HL-60/S4 (cell line): Measurements from ENCODE around the gene DOK5.
"Not testable (repeated sequence)": the region's sequence is repeated elsewhere in the genome, so short reads cannot be mapped to it uniquely, and the experiment has no call there.

Experiments used
- in situ Hi-C: fragments of 300-500 bp; cut with MboI; formaldehyde crosslinking; loops from 2 replicates; pipeline ENCODE4 v1.14.3; 2022; ENCODE audit warnings: low sequenced_read_pairs

Gene DOK5

GRCh38 chr20:54469952-54470351 lies 5.4 kb upstream of the DOK5 start:
- in situ Hi-C loops: no loop called here

GRCh38 chr20:54470697-54471096 lies 4.7 kb upstream of the DOK5 start:
- in situ Hi-C loops: no loop called here

- in situ Hi-C loops: no loop called here
These were observed 2.8 kb upstream of the DOK5 start for GRCh38 chr20:54472607-54473006.

GRCh38 chr20:54473340-54473739 lies 2.1 kb upstream of the DOK5 start:
- in situ Hi-C loops: no loop called here

- in situ Hi-C loops: no loop called here
These were observed 1.3 kb upstream of the DOK5 start for GRCh38 chr20:54474046-54474445.

GRCh38 chr20:54474866-54475265 lies 527 bp upstream of the DOK5 start:
- in situ Hi-C loops: no loop called here

- in situ Hi-C loops: no loop called here
These were observed 996 bp downstream of the DOK5 start for GRCh38 chr20:54476169-54477009.

- in situ Hi-C loops: no loop called here
These were observed 2.0 kb downstream of the DOK5 start for GRCh38 chr20:54477191-54477955.

GRCh38 chr20:54479138-54479906 lies 3.9 kb downstream of the DOK5 start:
- in situ Hi-C loops: no loop called here

- in situ Hi-C loops: not testable (repeated sequence)
These were observed 4.5 kb downstream of the DOK5 start for GRCh38 chr20:54479937-54480336.

- in situ Hi-C loops: no loop called here
These were observed 6.0 kb downstream of the DOK5 start for GRCh38 chr20:54481442-54481841.

- in situ Hi-C loops: no loop called here
These were observed 10.2 kb downstream of the DOK5 start for GRCh38 chr20:54485631-54486030.

GRCh38 chr20:54486585-54486984 lies 11.2 kb downstream of the DOK5 start:
- in situ Hi-C loops: no loop called here

GRCh38 chr20:54488442-54488841 lies 13.0 kb downstream of the DOK5 start:
- in situ Hi-C loops: no loop called here

GRCh38 chr20:54491506-54491905 lies 16.1 kb downstream of the DOK5 start:
- in situ Hi-C loops: no loop called here

- in situ Hi-C loops: no loop called here
These were observed 19.1 kb downstream of the DOK5 start for GRCh38 chr20:54494303-54495006.

GRCh38 chr20:54497931-54498718 lies 22.7 kb downstream of the DOK5 start:
- in situ Hi-C loops: no loop called here

GRCh38 chr20:54499111-54499510 lies 23.7 kb downstream of the DOK5 start:
- in situ Hi-C loops: no loop called here

- in situ Hi-C loops: no loop called here
These were observed 26.8 kb downstream of the DOK5 start for GRCh38 chr20:54502179-54502578.

- in situ Hi-C loops: no loop called here
These were observed 31.2 kb downstream of the DOK5 start for GRCh38 chr20:54506643-54507042.
